Stimulated activated CD8-positive, alpha-beta memory T cell treated with anti-CD3 and anti-CD28 coated beads, Interleukin-7, amount 100 ng/mL, for 24 hours (primary cell): ENCODE results near the gene TSPY4.
"Not testable (repeated sequence)": the region's sequence is repeated elsewhere in the genome, so short reads cannot be mapped to it uniquely, and the experiment has no call there.

Experiments used
- DNase-seq: peaks from one replicate; pipeline ENCODE4 v3.0.0-alpha.2; 2020; ENCODE audit warnings: low read depth

TSPY4 gene, protein sequence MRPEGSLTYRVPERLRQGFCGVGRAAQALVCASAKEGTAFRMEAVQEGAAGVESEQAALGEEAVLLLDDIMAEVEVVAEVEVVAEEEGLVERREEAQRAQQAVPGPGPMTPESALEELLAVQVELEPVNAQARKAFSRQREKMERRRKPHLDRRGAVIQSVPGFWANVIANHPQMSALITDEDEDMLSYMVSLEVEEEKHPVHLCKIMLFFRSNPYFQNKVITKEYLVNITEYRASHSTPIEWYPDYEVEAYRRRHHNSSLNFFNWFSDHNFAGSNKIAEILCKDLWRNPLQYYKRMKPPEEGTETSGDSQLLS

GRCh38 chrY:9337164-9337563 is at the start of gene TSPY4:
Gene TSPY4, plus strand, starts transcription at chrY:9337464. Its CDS starts 46 bp downstream, at chrY:9337510.
- not testable (repeated sequence) for DNase-seq

- no peak for DNase-seq
Measured at GRCh38 chrY:9320996-9321395, 16.3 kb upstream of the TSPY4 start.

- DNase-seq = not testable (repeated sequence)
Measured at GRCh38 chrY:9357497-9357896, 20.2 kb downstream of the TSPY4 start, which contains the start of gene TSPY8. Gene TSPY8, plus strand, starts transcription at chrY:9357797. Its CDS starts 46 bp downstream, at chrY:9357843.
